ENCODE data around the gene GCN1. TPM values are rescaled to one million over a fixed set of nuclear protein-coding genes. Genes with fewer than 3 reads are reported as not detected.
A peak's percentile ranks its signal among the peaks of the same experiment; 100 is the strongest.

Gene GCN1
- 10 to 100 TPM; 29.9 to 62.8 (median 39.4) TPM for total RNA-seq
- long read RNA-seq, partial matches to known transcripts = 1 of 1 reads
- long read RNA-seq, other reads (novel, unspliced or antisense) = 0 of 1 reads

DNA sequence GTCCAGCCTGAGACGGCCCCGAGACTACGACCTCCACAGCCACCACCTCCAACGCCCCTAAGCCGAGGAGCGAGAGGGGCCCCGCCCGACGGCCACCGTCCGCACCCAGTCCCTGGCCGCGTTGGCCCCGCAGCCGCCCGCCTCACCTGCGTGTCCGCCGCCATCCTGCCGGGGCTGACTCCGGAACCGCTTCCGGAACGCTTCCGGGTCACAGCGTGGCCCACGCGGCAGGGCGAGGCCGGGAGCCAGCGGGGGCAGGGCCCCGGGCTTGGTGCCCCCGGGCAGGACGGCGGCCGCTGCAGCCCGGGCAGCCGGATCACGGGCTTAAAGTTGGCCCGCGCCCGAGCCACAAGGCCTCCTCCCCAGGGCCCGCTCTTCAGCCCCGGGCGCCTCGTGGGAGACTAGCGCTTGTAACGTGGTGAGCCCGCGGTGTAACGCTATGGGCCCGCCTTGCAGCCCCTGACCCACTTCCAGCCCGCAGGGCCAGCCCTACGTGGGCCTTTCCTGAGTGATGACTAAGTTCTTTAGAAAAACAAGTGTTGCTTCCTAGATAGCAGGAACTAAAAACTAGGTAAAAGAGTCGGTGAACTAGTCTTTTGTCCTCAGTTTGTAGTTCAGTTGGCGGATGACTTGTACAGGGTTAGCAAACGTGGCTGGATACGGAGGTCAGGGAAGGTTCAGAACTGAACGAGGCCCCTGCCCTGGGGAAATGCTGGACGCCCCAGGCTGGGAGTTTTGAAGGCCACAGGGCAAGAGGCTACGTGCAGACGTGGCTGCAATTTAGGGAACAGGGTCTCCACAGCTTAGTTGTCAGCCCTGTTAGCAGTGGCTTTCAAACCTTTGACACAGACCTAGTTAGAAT is at the start of gene GCN1:
GCN1 (minus strand) TSS at position 182 of the 862 bp plus-strand sequence; CDS start at position 164, 18 bp downstream.
- TF ChIP-seq CTCF (IDR thresholded peaks at IDR 0.05) (no peak), POLR2A (IDR thresholded peaks at IDR 0.05) (peak; percentile 91)
- Histone ChIP-seq H3K9me3 (no peaks in the 10 kb centered on the region), H3K27ac (peak within 1 kb of the TSS; percentile 78 to 85 (median 83)), H3K27me3 (no peaks in the 10 kb centered on the region), H3K36me3 (peaks cover 0 to 43% (median 28%) of the 10 kb centered on the region in 4 donors), H3K4me1 (peaks cover 0 to 31% (median 12%) of the 10 kb centered on the region in 4 donors), H3K4me3 (peak within 1 kb of the TSS; percentile 93 to 99 (median 98))
- WGBS (ENCODE audit: insufficient coverage, low coverage, low lambda C conversion rate, missing lambda C conversion rate) = 0% methylated on average over 20 of the region's 62 CpGs
- peak; percentile 88 to 92 (median 90) for DNase-seq
- ATAC-seq = peak; percentile 93 to 98 (median 95)
- intact Hi-C loops (cut with DNase I) = no loop called here

GRCh38 chr12:120242971-120243699 is 48.6 kb upstream of the GCN1 start:
- Histone ChIP-seq H3K4me1 (peaks cover 0 to 27% (median 7%) of the 10 kb centered on the region in 4 donors), H3K27me3 (no peaks in the 10 kb centered on the region), H3K36me3 (peaks cover 0 to 2% (median 0%) of the 10 kb centered on the region in 4 donors), H3K27ac (peak overlapping the region; percentile 13 to 33 (median 15)), H3K9me3 (no peaks in the 10 kb centered on the region), H3K4me3 (no peak overlapping the region)
- WGBS (ENCODE audit: insufficient coverage, low coverage, low lambda C conversion rate, missing lambda C conversion rate) = 73% methylated on average over 7 of the region's 8 CpGs
- intact Hi-C loops (cut with DNase I) = no loop called here
- no peak for DNase-seq
- no peak for ATAC-seq
- TF ChIP-seq POLR2A (IDR thresholded peaks at IDR 0.05) (no peak), CTCF (IDR thresholded peaks at IDR 0.05) (no peak)

- no peaks in the 10 kb centered on the region for H3K27me3 ChIP-seq
- no peak for TF ChIP-seq POLR2A (IDR thresholded peaks at IDR 0.05)
- DNase-seq (peak in 1 of 3 donors; percentile 67), ATAC-seq (peak; percentile 67 to 80 (median 71))
- no peaks in the 10 kb centered on the region for H3K9me3 ChIP-seq
- H3K27ac ChIP-seq = peak overlapping the region in 2 of 3 donors; percentile 33 to 66
- H3K36me3 ChIP-seq = peaks cover 0 to 2% (median 0%) of the 10 kb centered on the region in 4 donors
- H3K4me3 ChIP-seq = no peak overlapping the region
- WGBS (ENCODE audit: insufficient coverage, low coverage, low lambda C conversion rate, missing lambda C conversion rate) = 80% methylated on average over 2 of the region's 9 CpGs
- H3K4me1 ChIP-seq = peaks cover 0 to 29% (median 7%) of the 10 kb centered on the region in 4 donors
- intact Hi-C loops (cut with DNase I) = no loop called here
Observed at GRCh38 chr12:120242275-120242799, 47.8 kb upstream of the GCN1 start.

DNA sequence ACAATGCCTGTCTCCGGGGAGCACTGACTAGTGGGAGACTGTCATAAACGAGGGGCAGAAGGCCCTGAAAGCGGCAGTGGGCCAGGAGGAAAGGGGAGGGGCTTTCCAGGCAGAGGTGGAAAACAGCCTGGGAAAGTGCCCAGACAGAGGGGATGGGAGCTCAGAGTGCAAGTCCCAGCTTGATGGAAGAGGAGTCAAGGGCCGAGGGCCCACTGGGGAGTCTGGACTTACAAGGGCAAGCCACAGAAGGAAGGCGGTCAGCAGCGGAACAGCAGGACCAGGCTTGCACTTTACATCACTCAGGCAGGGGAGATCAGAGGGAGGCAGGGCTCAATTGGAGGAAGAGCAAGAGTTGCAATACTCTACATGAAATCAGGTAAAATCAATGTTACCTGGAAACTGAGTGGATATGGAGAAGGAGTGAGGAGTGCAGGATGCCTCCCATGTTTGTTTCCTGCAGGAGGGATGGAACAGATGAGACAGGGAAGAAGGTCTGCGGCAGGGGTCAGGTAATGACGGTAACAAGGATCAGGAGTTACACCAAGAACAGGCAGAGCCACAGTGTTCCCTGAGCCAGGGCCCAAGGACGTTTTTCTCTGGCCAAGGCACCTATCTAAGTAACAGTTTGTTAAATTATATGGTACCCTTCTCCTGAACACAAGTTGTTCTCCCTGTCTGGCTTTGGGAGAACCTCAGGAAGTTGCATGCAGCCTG is 47.2 kb upstream of the GCN1 start:
- intact Hi-C loops (cut with DNase I) = no loop called here
- DNase-seq (no peak), ATAC-seq (peak in 1 of 4 donors; percentile 10)
- 69% methylated on average over 4 of the region's 9 CpGs for WGBS (ENCODE audit: insufficient coverage, low coverage, low lambda C conversion rate, missing lambda C conversion rate)
- Histone ChIP-seq H3K27me3 (no peaks in the 10 kb centered on the region), H3K27ac (peak overlapping the region in 2 of 3 donors; percentile 33 to 66), H3K4me1 (peaks cover 0 to 23% (median 7%) of the 10 kb centered on the region in 4 donors), H3K4me3 (no peak overlapping the region), H3K9me3 (no peaks in the 10 kb centered on the region), H3K36me3 (peaks cover 0 to 2% (median 0%) of the 10 kb centered on the region in 4 donors)
- TF ChIP-seq POLR2A (IDR thresholded peaks at IDR 0.05) = no peak
- no peak for TF ChIP-seq CTCF (IDR thresholded peaks at IDR 0.05)
